GM18868 (cell line): ENCODE data around the gene MTMR10.

Source experiments
- ATAC-seq: cut with Tn5 transposase; IDR thresholded peaks from one replicate; pipeline ENCODE4 v1.9.1; 2021; ENCODE audit warnings: mild to moderate bottlenecking, moderate library complexity; ENCODE audit not compliant: unreplicated experiment

MTMR10 gene

GRCh38 chr15:31014608-31014925, 23.1 kb upstream of the MTMR10 start:
- ATAC-seq, result no peak

- peak; percentile 95 for ATAC-seq
These were observed 22.6 kb upstream of the MTMR10 start for GRCh38 chr15:31013863-31014607.

DNA sequence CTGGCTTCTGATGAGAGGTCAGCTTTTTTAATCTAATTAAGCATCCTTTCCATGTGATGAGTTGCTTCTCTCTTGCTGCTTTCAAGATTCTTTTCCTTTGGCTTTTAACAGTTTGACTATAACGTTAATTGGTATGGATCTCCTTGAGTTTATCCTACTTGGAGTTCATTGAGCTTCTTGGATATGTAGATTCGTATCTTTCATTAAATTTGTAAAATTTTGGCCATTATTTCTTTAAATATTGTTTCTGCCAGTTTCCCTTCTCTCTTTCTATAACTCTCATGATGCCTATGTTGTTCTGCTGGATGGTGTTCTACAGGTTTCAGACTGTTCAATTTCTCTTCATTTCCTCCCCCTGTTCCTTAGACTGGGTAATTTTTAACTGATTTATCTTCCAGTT, 21.0 kb upstream of the MTMR10 start:
- ATAC-seq, result no peak

DNA sequence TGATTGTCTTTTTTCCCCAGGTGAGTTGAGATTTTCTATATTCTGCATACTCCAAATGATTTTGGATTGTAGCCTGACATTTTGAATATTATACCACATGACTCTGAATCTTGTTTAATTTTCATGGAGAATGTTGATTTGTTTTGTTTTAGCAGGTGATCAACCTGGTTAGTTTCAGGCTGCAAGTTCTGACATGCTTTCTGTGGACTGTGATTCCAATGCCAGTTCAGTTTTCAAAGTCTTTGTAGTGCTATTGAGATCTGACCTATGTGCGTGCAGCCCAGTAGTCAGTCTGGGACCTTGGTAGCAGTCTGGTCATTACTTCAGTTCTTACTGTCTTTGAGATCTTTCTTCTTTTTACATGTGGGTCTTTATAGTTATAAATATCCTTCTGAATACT, 18.6 kb upstream of the MTMR10 start:
- no peak for ATAC-seq

DNA sequence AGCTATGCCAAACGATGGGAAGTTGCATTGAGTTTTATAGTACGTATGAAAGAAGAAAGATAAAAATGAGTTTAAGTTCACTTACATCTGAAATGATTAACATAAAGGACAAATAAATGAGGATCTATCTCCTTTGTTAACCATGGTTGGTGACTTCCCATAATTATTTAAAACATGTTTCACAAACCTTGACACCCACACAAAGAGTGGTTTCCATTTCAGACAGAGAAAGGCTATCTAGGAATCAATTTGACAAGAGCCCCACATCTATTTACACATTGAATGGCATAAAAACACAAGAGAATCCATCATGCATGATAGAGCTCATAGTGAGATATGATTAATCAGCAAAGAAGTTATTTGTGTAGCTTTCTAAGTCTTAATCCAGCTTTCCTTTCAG, 14.2 kb upstream of the MTMR10 start:
- ATAC-seq, result no peak

DNA sequence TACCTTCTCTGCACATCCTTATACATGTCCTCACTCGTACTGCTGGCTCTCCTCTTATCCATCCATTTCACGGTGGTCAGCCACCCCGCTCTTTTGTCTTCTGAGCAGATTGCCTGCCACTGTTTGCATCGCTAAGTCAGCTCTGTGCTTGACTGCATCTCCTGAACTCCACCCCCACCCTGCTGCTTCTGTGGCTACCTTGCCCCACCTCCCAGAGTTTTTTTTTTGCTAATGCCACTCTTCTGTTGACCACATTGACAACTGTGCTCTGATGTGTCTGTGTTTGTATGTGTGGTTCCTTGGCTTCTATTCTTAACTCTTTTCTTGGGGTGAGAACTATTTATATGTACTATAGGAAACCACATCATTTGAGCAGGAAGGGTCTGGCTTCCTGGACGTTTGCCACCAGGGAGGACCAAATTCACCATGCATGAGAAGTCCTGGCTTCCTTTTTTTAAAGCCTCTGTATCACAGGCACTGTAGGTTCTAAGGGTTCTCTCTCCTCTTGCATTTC, 12.8 kb upstream of the MTMR10 start:
- peak; percentile 93 for ATAC-seq

DNA sequence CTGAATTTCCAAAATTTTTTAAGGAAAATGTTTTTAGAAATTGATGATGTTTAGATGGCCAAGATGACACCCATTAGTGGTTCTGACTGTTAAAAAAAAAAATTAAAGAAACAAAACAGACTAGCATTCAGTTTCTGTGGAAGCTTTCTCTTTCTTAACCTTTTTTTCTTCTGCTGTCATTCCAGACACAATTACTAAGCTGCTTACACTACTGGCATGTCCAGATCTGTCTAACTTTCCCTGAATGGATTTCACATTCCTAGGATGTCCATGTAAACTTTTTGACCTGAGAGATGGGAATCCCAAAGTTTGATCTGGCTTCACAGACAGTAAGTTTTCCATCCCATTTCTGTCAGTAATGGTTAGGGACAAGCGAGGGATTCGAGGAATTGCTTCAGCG, 10.3 kb upstream of the MTMR10 start:
- no peak for ATAC-seq

GRCh38 chr15:30999729-31000128, 8.3 kb upstream of the MTMR10 start:
- no peak for ATAC-seq

- no peak for ATAC-seq
These were observed 5.8 kb upstream of the MTMR10 start for GRCh38 chr15:30997270-30997669.

GRCh38 chr15:30992249-30992864, 929 bp upstream of the MTMR10 start:
- ATAC-seq, result no peak

- no peak for ATAC-seq
These were observed 778 bp downstream of the MTMR10 start for GRCh38 chr15:30990446-30991254.

DNA sequence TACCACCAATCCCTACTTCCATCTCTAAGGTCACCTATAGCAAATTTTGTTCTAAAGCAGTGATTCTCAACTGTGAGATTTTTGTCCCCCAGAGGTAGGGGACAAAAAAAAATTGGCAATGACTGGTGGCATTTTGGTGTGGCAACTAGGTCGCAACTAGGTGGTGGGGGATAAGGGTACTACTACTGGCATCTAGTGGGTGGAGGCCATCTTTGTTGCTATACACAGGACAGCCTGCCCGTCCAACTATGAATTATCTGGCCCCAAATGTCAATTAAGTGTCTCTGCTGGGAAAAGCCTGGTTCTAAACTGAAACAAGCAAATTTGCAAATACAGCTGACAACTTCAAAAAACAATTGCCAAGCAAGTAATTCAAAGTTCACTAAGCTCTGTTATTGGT, 1.4 kb downstream of the MTMR10 start:
- no peak for ATAC-seq

- ATAC-seq, result peak; percentile 38
These were observed 6.3 kb downstream of the MTMR10 start for GRCh38 chr15:30985081-30985531.

DNA sequence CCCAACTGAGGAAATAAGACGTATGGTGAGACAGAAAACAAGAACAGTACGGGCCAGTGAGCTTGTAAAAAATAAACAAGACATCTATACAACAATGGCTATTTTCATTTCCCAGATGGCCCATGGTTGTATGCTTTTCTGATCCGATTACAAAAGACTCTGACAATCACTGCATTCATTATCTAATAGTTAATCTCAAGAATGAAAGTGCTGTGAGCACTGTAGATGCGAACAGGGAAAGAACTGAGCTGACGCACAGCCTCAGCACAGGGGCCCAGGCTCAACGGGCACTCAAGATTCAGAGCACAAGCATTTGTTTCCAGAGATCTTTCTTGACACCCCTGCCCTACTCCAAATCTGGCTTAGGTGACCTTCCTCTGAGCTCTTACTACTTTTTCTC, 6.9 kb downstream of the MTMR10 start:
- ATAC-seq, result peak; percentile 55

DNA sequence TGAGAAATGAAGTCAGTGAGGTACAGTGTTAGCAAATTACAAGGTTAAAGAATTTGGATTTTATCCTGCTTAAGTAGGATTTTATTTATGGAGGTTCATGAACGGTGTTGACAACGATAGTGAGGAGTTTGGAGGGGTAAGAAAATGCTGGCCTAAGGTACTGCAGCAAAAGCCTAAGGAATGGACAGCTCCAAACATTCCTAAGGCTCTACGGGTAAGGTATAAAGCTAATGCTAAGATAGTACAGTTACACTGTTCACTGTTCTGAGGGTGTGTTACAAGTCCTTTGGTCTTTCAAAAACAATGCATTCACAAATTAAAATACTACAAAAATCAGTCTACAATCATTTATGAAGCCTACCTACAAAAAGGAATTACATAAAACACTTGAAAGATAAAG, 7.3 kb downstream of the MTMR10 start:
- no peak for ATAC-seq

- no peak for ATAC-seq
These were observed 12.0 kb downstream of the MTMR10 start for GRCh38 chr15:30979457-30979856.

GRCh38 chr15:30978328-30978727, 13.1 kb downstream of the MTMR10 start:
- ATAC-seq, result no peak

DNA sequence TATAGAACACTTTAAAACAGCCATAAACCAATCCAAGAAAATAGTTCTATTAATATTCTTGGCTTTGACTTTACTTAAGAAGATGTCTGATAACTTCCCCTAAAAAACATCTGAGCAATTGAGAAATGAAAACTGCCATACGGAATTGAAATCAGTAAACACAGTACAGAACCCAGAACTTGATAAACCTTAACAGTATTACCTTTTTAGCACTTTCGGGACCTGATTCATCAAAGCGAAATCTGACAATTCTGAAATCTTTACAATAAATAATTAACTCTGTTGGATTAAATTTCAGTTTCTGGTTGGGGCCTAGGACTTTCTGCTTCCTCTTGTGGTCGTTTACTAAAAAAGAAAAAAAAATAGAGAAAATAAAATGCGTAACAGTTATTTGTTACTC, 17.3 kb downstream of the MTMR10 start:
- ATAC-seq, result no peak

DNA sequence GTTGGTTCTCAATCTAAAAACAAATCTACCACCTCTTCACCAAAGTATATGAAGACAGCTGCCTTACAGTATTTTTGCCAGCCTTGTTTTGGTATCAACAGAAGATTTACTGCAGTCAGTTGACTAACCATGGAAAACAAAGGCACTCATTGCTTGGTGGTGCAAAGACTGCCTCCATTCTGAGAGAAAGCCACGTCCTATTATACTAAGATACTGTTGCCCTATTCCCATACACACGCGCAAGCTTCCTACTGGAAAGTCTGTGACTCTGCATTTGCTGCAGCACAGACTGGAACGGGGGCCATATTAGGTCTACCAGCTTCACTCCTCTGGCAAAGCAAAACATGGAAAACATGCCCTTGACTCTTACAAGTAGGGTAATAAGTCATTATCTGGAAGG, 18.0 kb downstream of the MTMR10 start:
- ATAC-seq, result no peak

DNA sequence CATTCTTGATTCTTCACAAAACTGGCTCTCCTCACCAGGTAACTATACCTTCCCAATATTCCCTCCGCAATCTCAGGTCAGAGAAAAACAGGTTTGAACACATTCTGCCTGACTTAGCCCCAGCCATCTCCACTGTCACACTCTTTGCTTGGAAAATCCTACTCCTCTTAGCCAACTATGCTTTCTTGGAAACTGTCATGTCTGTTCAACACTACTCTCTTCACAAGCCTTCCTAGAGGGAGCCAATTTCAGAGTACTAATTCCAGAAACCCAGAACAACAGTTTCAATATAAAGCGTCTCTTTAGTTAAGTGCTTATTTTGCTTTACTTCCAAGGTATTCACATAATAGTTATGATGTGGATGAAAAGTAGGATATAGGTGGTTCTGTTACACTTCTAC, 21.7 kb downstream of the MTMR10 start:
- no peak for ATAC-seq

DNA sequence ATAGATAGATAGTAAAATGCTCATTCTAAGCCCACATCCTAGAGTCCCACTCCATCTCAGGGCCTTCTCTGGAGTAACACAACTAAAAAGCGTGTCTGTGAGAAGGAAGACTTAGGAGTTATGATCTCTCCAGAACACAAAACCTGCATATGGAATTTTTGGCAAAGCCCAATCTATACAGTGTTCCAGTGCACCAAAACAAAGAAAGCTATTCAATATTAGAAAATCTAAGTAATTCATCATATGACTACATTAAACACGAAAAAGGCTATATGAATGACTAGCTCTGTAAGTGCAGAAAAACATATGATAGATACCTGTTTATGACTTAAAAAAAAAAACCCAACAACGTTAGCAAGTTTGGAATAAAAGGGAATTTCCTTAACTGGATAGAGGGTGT, 27.7 kb downstream of the MTMR10 start:
- no peak for ATAC-seq

- no peak for ATAC-seq
These were observed 28.8 kb downstream of the MTMR10 start for GRCh38 chr15:30962659-30963058.
